Astrocyte of the cerebellum (primary cell): Measurements from ENCODE around the gene TPST1.

Experiments
- DNase-seq: peaks from one replicate; pipeline ENCODE4 v3.0.0-alpha.2; 2011; ENCODE audit warnings: low read depth
- H3K4me3 ChIP-seq: 2 replicates; pipeline ENCODE4 v1.5.1; 2011; ENCODE audit warnings: mild to moderate bottlenecking, low read depth, low read length, moderate library complexity
- CTCF ChIP-seq: IDR thresholded peaks from 2 replicates; pipeline ENCODE4 v1.5.1; 2012; ENCODE audit warnings: low read length, low read depth, moderate library complexity, mild to moderate bottlenecking; ENCODE audit errors: missing control alignments
- in situ Hi-C: cut with HindIII; loops from 2 replicates; pipeline ENCODE4 v1.10.0; 2017; ENCODE audit warnings: low sequenced_read_pairs

The TPST1 gene

GRCh38 chr7:66181329-66181728 lies 23.8 kb upstream of the TPST1 start:
- DNase-seq: no peak
- H3K4me3 ChIP-seq: no peak overlapping the region
- in situ Hi-C loops: no loop called here
- no peak for TF ChIP-seq CTCF

GRCh38 chr7:66181845-66182244 lies 23.3 kb upstream of the TPST1 start:
- no peak for TF ChIP-seq CTCF
- H3K4me3 ChIP-seq: no peak overlapping the region
- DNase-seq: no peak
- in situ Hi-C loops: no loop called here

- DNase-seq: no peak
- in situ Hi-C loops: no loop called here
- no peak overlapping the region for H3K4me3 ChIP-seq
- TF ChIP-seq CTCF: no peak
These were observed 22.2 kb upstream of the TPST1 start for GRCh38 chr7:66182920-66183319.

GRCh38 chr7:66183700-66184099 lies 21.4 kb upstream of the TPST1 start:
- H3K4me3 ChIP-seq: no peak overlapping the region
- in situ Hi-C loops: no loop called here
- no peak for DNase-seq
- no peak for TF ChIP-seq CTCF

GRCh38 chr7:66185680-66186187 lies 19.4 kb upstream of the TPST1 start:
- TF ChIP-seq CTCF: no peak
- no peak overlapping the region for H3K4me3 ChIP-seq
- no peak for DNase-seq
- in situ Hi-C loops: no loop called here

GRCh38 chr7:66186991-66187390 lies 18.1 kb upstream of the TPST1 start:
- no peak for TF ChIP-seq CTCF
- DNase-seq: no peak
- in situ Hi-C loops: no loop called here
- no peak overlapping the region for H3K4me3 ChIP-seq

- H3K4me3 ChIP-seq: no peak overlapping the region
- TF ChIP-seq CTCF: no peak
- DNase-seq: no peak
- in situ Hi-C loops: no loop called here
These were observed 17.2 kb upstream of the TPST1 start for GRCh38 chr7:66187905-66188304.
